Ascending aorta (tissue), 2 donors: Measurements from ENCODE around the gene MTAP. TPM values are rescaled to one million over a fixed set of nuclear protein-coding genes. Genes with fewer than 3 reads are reported as not detected.
"Not testable (repeated sequence)": the region's sequence is repeated elsewhere in the genome, so short reads cannot be mapped to it uniquely, and the experiment has no call there.

Experiments used
- DNase-seq, 2 donors: peaks; one replicate each; pipeline ENCODE4 v3.0.0-alpha.2; 2019; ENCODE audit warnings: low spot score in 2 of 2
- H3K27ac ChIP-seq, 2 donors: fragments of 200-600 bp; sonication (generic); one replicate each; pipeline ENCODE4 v1.5.1; 2016 to 2017; ENCODE audit warnings: mild to moderate bottlenecking in 1 of 2
- H3K27me3 ChIP-seq: fragments of 200-600 bp; sonication (generic); one replicate; pipeline ENCODE4 v1.5.1; 2017
- H3K36me3 ChIP-seq, 2 donors: fragments of 200-600 bp; sonication (generic); one replicate each; pipeline ENCODE4 v1.5.1; 2016
- H3K4me1 ChIP-seq, 2 donors: fragments of 200-600 bp; sonication (generic); one replicate each; pipeline ENCODE4 v1.5.1; 2016 to 2017; ENCODE audit warnings: mild to moderate bottlenecking in 1 of 2
- H3K4me3 ChIP-seq, 2 donors: fragments of 200-600 bp; sonication (generic); one replicate each; pipeline ENCODE4 v1.5.1; 2016 to 2017; ENCODE audit warnings: mild to moderate bottlenecking in 1 of 2
- H3K9me3 ChIP-seq, 2 donors: fragments of 200-600 bp; sonication (generic); one replicate each; pipeline ENCODE4 v1.5.1; 2016
- intact Hi-C: fragments of 100-400 bp; cut with DNase I; formaldehyde crosslinking; loops from one replicate; pipeline ENCODE4 v1.15.1; 2023
- total RNA-seq: library from RNA; depleted of rRNA; stranded (reverse); fragments of >200 nt; gene quantifications from one replicate; pipeline ENCODE4 v1.1.0, GENCODE V29; 2016
- TF ChIP-seq, protein P1 (sequence below), 3 experiments: fragments of 200-600 bp in 2 of 3; fragments of 450-650 bp in 1 of 3; sonication (generic) in 2 of 3; IDR thresholded peaks; one replicate each; pipeline ENCODE4 v1.5.1; 2016 to 2019; ENCODE audit warnings: antibody characterized with exemption in 3 of 3, mild to moderate bottlenecking in 1 of 3, moderate library complexity in 1 of 3

The MTAP gene
- total RNA-seq, 1 donor from 2014 or later, result 34.7 TPM

DNA sequence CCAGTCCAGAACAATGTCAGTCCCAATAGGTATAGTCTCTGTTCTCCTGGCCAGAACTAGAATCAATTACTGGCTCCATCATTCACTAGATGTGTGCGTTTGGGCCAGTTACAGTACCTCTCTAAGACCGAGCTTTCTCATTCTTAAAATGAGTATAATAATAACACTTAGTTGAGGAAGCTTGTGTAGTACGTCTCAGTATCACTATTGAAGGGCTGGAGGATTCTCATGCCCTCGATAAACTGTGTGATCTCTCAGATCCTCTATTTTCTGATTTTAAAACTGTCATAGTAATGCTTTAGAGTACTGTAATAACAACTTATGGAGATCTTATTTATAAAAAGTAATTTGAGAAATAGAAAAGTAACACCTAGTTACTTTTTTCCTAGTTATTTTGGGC, 141.0 kb downstream of the MTAP start:
- Histone ChIP-seq H3K4me3 (no peak overlapping the region), H3K9me3 (no peaks in the 10 kb centered on the region), H3K27ac (no peak overlapping the region), H3K27me3 (no peaks in the 10 kb centered on the region), H3K4me1 (no peaks in the 10 kb centered on the region), H3K36me3 (no peaks in the 10 kb centered on the region)
- TF ChIP-seq, protein P1, sequence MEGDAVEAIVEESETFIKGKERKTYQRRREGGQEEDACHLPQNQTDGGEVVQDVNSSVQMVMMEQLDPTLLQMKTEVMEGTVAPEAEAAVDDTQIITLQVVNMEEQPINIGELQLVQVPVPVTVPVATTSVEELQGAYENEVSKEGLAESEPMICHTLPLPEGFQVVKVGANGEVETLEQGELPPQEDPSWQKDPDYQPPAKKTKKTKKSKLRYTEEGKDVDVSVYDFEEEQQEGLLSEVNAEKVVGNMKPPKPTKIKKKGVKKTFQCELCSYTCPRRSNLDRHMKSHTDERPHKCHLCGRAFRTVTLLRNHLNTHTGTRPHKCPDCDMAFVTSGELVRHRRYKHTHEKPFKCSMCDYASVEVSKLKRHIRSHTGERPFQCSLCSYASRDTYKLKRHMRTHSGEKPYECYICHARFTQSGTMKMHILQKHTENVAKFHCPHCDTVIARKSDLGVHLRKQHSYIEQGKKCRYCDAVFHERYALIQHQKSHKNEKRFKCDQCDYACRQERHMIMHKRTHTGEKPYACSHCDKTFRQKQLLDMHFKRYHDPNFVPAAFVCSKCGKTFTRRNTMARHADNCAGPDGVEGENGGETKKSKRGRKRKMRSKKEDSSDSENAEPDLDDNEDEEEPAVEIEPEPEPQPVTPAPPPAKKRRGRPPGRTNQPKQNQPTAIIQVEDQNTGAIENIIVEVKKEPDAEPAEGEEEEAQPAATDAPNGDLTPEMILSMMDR (IDR thresholded peaks at IDR 0.05), result no peak
- DNase-seq, result no peak
- intact Hi-C loops, result no loop called here

DNA sequence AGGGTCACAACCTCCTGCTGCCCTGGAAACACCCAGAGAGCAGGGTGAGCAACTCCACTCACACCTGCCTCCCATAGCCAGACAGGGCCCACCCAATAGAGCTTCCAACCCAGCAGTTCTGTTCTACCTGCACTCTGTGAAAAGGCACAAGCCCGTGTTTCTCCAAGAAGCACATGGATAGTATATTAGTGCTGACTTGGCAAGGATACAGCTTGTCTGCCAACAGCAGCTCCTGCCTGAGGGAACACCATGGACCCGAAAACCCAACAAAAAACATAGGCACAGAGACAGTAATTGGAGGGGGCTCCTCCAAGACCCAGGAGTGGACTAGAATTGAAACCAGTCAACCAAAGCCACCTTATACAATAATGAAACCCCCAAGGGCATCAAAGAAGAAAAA, 143.2 kb downstream of the MTAP start:
- no peaks in the 10 kb centered on the region for H3K4me1 ChIP-seq
- TF ChIP-seq, protein P1 (IDR thresholded peaks at IDR 0.05), result no peak
- intact Hi-C loops, result no loop called here
- no peaks in the 10 kb centered on the region for H3K27me3 ChIP-seq
- H3K9me3 ChIP-seq, result no peaks in the 10 kb centered on the region
- no peak overlapping the region for H3K4me3 ChIP-seq
- no peak overlapping the region for H3K27ac ChIP-seq
- H3K36me3 ChIP-seq, result no peaks in the 10 kb centered on the region
- DNase-seq, result no peak

DNA sequence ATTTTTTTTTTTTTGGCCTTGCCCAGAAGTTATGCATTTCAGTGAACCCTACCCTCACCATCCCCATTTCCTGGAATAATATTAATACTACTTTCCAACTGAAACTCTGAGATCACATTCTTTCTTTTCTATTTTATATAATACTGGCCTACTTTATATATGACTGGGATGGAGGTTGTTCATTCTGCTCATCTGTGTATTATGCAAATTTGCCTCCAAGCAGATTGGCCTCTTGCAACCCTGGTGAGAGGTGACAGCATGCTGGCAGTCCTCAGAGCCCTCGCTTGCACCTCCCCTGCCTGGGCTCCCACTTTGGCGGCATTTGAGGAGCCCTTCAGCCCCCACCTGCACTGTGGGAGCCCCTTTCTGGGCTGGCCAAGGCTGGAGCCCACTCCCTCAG, 156.4 kb downstream of the MTAP start:
- intact Hi-C loops, result no loop called here
- TF ChIP-seq, protein P1 (IDR thresholded peaks at IDR 0.05), result no peak
- Histone ChIP-seq H3K36me3 (no peaks in the 10 kb centered on the region), H3K9me3 (peaks cover 0 to 3% of the 10 kb centered on the region in 2 donors), H3K4me1 (no peaks in the 10 kb centered on the region), H3K4me3 (no peak overlapping the region), H3K27ac (no peak overlapping the region), H3K27me3 (no peaks in the 10 kb centered on the region)
- DNase-seq, result no peak

DNA sequence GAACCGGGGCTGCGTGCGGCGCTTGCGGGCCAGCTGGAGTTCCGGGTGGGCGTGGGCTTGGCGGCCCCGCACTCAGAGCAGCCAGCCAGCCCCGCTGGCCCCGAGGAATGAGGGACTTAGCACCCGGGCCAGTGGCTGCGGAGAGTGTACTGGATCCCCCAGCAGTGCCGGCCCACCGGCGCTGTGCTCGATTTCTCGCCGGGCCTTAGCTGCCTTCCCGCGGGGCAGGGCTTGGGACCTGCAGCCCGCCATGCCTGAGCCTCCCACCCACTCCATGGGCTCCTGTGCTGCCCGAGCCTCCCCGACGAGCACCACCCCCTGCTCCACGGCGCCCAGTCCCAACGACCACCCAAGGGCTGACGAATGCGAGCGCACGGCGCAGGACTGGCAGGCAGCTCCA, 156.8 kb downstream of the MTAP start:
- intact Hi-C loops, H3K27me3 ChIP-seq, H3K9me3 ChIP-seq, H3K4me3 ChIP-seq, DNase-seq, H3K27ac ChIP-seq, H3K4me1 ChIP-seq, H3K36me3 ChIP-seq: not testable (repeated sequence)

DNA sequence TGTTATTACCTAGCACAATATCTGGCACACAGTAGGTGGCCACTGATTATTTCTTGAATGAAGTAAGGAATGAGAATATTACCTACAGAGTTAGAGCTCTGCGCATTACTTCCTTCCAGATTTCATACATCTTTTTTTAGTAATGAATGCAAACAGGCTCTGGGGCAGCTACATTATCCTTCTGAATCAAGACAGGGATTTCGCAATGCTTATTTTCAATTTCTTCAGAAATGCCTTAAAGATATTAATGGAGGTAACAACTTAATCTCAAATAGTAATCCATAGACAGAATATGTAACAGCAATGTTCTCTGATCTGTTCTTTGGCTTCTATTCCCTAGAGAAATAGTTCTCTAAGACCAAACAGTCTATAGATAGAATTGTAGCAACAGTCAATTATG, 159.1 kb downstream of the MTAP start:
- intact Hi-C loops, result no loop called here
- peaks cover 0 to 9% of the 10 kb centered on the region in 2 donors for H3K9me3 ChIP-seq
- H3K36me3 ChIP-seq, result no peaks in the 10 kb centered on the region
- peaks cover 4 to 5% of the 10 kb centered on the region in 2 donors for H3K4me1 ChIP-seq
- H3K4me3 ChIP-seq, result no peak overlapping the region
- DNase-seq, result no peak
- TF ChIP-seq, protein P1 (IDR thresholded peaks at IDR 0.05), result no peak
- H3K27ac ChIP-seq, result no peak overlapping the region
- peaks cover 18% of the 10 kb centered on the region for H3K27me3 ChIP-seq

DNA sequence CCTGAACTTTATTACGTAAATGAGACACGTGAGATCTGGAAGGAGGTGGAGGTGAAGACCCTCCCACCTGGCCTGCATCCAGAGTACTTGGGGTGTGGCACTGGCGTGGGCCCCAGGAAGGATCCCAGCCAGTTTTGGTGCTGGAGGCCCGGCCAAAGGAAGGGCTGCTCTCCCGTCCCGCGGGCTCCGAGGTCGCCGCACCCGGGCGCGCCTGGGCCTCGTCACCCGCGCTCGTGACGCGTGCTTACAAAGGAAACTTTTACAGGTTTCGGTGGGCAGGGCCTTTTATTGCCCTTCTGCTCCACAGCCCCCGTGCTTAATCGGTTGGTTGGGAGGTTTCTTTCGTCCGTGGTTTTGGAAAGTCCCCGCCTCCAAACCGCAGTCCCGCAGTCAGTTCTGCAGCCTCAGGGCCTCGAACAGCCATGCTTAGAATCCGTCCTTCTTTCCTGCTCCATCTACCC, 162.5 kb downstream of the MTAP start:
- Histone ChIP-seq H3K4me1 (peaks cover 4 to 5% of the 10 kb centered on the region in 2 donors), H3K27ac (no peak overlapping the region), H3K9me3 (peaks cover 0 to 9% of the 10 kb centered on the region in 2 donors), H3K27me3 (peaks cover 48% of the 10 kb centered on the region), H3K36me3 (no peaks in the 10 kb centered on the region), H3K4me3 (peak overlapping the region; percentile 14 to 50)
- no peak for DNase-seq
- intact Hi-C loops, result no loop called here
- TF ChIP-seq, protein P1 (IDR thresholded peaks at IDR 0.05), result no peak
